ENCODE results near the gene BTBD18.

DNA sequence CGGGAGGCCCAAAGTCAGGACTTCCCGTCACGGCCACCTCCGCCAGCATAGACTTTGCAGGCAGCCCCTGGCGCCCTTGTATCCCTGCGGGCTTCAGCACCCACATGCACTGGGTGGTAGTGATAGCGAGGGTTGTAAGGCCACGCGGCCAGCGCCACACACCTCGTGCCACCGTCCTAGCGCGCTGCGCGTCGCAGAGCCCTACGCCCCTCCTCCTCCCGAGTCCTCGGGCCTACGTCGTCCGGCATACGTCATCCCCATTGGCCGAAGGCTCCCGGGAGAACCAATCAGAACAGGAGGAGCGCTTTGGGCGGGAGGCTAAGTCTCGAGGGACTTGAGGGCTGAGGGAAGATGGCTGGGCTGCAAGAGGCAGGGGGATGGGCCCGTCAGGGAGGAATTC lies 1.3 kb upstream of the BTBD18 start:
- TF ChIP-seq OSR1 (CRISPR knock-in tag; IDR thresholded peaks at IDR 0.05) (no peak), ZFP30 (CRISPR knock-in tag; IDR thresholded peaks at IDR 0.05) (no peak), CSDC2 (CRISPR knock-in tag; IDR thresholded peaks at IDR 0.05) (no peak), SNAI2 (CRISPR knock-in tag; IDR thresholded peaks at IDR 0.05) (no peak), RARB (CRISPR knock-in tag; IDR thresholded peaks at IDR 0.05) (no peak), ZFP3 (CRISPR knock-in tag; IDR thresholded peaks at IDR 0.05) (no peak), ISL1 (CRISPR knock-in tag; IDR thresholded peaks at IDR 0.05) (no peak), ESRRG (CRISPR knock-in tag; IDR thresholded peaks at IDR 0.05) (no peak)
- TF ChIP-seq, protein P1, sequence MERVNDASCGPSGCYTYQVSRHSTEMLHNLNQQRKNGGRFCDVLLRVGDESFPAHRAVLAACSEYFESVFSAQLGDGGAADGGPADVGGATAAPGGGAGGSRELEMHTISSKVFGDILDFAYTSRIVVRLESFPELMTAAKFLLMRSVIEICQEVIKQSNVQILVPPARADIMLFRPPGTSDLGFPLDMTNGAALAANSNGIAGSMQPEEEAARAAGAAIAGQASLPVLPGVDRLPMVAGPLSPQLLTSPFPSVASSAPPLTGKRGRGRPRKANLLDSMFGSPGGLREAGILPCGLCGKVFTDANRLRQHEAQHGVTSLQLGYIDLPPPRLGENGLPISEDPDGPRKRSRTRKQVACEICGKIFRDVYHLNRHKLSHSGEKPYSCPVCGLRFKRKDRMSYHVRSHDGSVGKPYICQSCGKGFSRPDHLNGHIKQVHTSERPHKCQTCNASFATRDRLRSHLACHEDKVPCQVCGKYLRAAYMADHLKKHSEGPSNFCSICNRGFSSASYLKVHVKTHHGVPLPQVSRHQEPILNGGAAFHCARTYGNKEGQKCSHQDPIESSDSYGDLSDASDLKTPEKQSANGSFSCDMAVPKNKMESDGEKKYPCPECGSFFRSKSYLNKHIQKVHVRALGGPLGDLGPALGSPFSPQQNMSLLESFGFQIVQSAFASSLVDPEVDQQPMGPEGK (CRISPR knock-in tag; IDR thresholded peaks at IDR 0.05; ENCODE audit: borderline replicate concordance) = no peak
- TF ChIP-seq, protein P2, sequence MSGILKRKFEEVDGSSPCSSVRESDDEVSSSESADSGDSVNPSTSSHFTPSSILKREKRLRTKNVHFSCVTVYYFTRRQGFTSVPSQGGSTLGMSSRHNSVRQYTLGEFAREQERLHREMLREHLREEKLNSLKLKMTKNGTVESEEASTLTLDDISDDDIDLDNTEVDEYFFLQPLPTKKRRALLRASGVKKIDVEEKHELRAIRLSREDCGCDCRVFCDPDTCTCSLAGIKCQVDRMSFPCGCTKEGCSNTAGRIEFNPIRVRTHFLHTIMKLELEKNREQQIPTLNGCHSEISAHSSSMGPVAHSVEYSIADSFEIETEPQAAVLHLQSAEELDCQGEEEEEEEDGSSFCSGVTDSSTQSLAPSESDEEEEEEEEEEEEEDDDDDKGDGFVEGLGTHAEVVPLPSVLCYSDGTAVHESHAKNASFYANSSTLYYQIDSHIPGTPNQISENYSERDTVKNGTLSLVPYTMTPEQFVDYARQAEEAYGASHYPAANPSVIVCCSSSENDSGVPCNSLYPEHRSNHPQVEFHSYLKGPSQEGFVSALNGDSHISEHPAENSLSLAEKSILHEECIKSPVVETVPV (CRISPR knock-in tag; IDR thresholded peaks at IDR 0.05) = no peak

Measured in SK-N-SH treated with all-trans-retinoic acid at 6 μM for 48 hours (cell line).